HepG2 (cell line): Measurements from ENCODE around the gene MTG1. TPM values are rescaled to one million over a fixed set of nuclear protein-coding genes. Genes with fewer than 3 reads are reported as not detected.
A peak's percentile ranks its signal among the peaks of the same experiment; 100 is the strongest.

Experiments
- BATF2 ChIP-seq: sonication (generic); formaldehyde crosslinking; IDR thresholded peaks from 2 replicates; pipeline ENCODE4 v1.8.0; 2022; ENCODE audit warnings: mild to moderate bottlenecking, missing genetic modification reagents, moderate library complexity
- E2F2 ChIP-seq: sonication (generic); formaldehyde crosslinking; IDR thresholded peaks from 2 replicates; pipeline ENCODE4 v1.4.0; 2020; ENCODE audit warnings: missing genetic modification reagents, borderline replicate concordance
- FOXA3 ChIP-seq: IDR thresholded peaks from 2 replicates; pipeline ENCODE4 v1.6.1; 2016; ENCODE audit warnings: missing genetic modification reagents, missing compliant biosample characterization
- HINFP ChIP-seq: sonication (generic); formaldehyde crosslinking; IDR thresholded peaks from 2 replicates; pipeline ENCODE4 v1.4.0; 2020; ENCODE audit warnings: low read depth, mild to moderate bottlenecking, missing genetic modification reagents
- HOXA3 ChIP-seq: sonication (generic); formaldehyde crosslinking; IDR thresholded peaks from 2 replicates; pipeline ENCODE4 v1.5.0; 2020; ENCODE audit warnings: missing genetic modification reagents
- IRF1 ChIP-seq: sonication (generic); formaldehyde crosslinking; IDR thresholded peaks from 2 replicates; pipeline ENCODE4 v1.4.0; 2020; ENCODE audit warnings: low read depth, mild to moderate bottlenecking, missing genetic modification reagents
- JDP2 ChIP-seq: sonication (generic); formaldehyde crosslinking; IDR thresholded peaks from 2 replicates; pipeline ENCODE4 v1.8.1; 2022; ENCODE audit warnings: missing genetic modification reagents, borderline replicate concordance
- NCOA1 ChIP-seq: sonication (generic); formaldehyde crosslinking; IDR thresholded peaks from 2 replicates; pipeline ENCODE4 v1.9.0; 2021; ENCODE audit warnings: missing genetic modification reagents
- NFE2 ChIP-seq: sonication (generic); formaldehyde crosslinking; IDR thresholded peaks from 2 replicates; pipeline ENCODE4 v1.4.0; 2020; ENCODE audit warnings: missing genetic modification reagents
- SMC3 ChIP-seq: IDR thresholded peaks from 2 replicates; pipeline ENCODE4 v1.6.1; 2011; ENCODE audit warnings: low read length, improper control_type of control experiment
- SRSF4 ChIP-seq: fragments of 200-400 bp; formaldehyde crosslinking; IDR thresholded peaks from one replicate; pipeline ENCODE4 v1.6.1; 2018; ENCODE audit warnings: mild to moderate bottlenecking, low read depth, low read length, moderate library complexity; ENCODE audit not compliant: poor library complexity, severe bottlenecking
- YEATS2 ChIP-seq: sonication (generic); formaldehyde crosslinking; IDR thresholded peaks from 2 replicates; pipeline ENCODE4 v1.4.0; 2020; ENCODE audit warnings: missing genetic modification reagents, borderline replicate concordance
- ZBTB2 ChIP-seq: sonication (generic); formaldehyde crosslinking; IDR thresholded peaks from 2 replicates; pipeline ENCODE4 v1.8.0; 2022; ENCODE audit warnings: low read depth, missing genetic modification reagents
- ZFP62 ChIP-seq: sonication (generic); formaldehyde crosslinking; IDR thresholded peaks from 2 replicates; pipeline ENCODE4 v1.4.0; 2020; ENCODE audit warnings: missing genetic modification reagents
- ZNF383 ChIP-seq: sonication (generic); formaldehyde crosslinking; IDR thresholded peaks from 2 replicates; pipeline ENCODE4 v1.4.0; 2020; ENCODE audit warnings: missing genetic modification reagents, mild to moderate bottlenecking, borderline replicate concordance
- ZNF543 ChIP-seq: sonication (generic); formaldehyde crosslinking; IDR thresholded peaks from 2 replicates; pipeline ENCODE4 v1.4.0; 2020; ENCODE audit warnings: mild to moderate bottlenecking, missing genetic modification reagents
- ZNF619 ChIP-seq: sonication (generic); formaldehyde crosslinking; IDR thresholded peaks from 2 replicates; pipeline ENCODE4 v1.4.0; 2020; ENCODE audit warnings: mild to moderate bottlenecking, missing genetic modification reagents
- ZNF639 ChIP-seq: conservative IDR thresholded peaks from 2 replicates; pipeline ENCODE4 v1.6.1; 2018; ENCODE audit warnings: missing genetic modification reagents
- ZNF709 ChIP-seq: sonication (generic); formaldehyde crosslinking; IDR thresholded peaks from 2 replicates; pipeline ENCODE4 v1.5.0; 2020; ENCODE audit warnings: mild to moderate bottlenecking, missing genetic modification reagents
- ZUFSP ChIP-seq: sonication (generic); formaldehyde crosslinking; IDR thresholded peaks from 2 replicates; pipeline ENCODE4 v1.9.0; 2021; ENCODE audit warnings: missing genetic modification reagents, mild to moderate bottlenecking, borderline replicate concordance
- polyA plus RNA-seq, 8 experiments: library from polyadenylated mRNA; depleted of rRNA in 3 of 8; stranded (reverse) in 7 of 8; unstranded in 1 of 8; fragments of >200 nt; fragmentation: Illumina TruSeq in 4 of 8; extraction: Trizol in 4 of 8; gene quantifications; 2 replicates each; pipeline versions ENCODE4 v1.2.1 to v1.2.3, GENCODE V29; 2011 to 2016; ENCODE audit warnings: low read depth in 4 of 8, missing spikeins in 1 of 8, mixed read lengths in 1 of 8; ENCODE audit not compliant: insufficient read depth in 1 of 8
- total RNA-seq, 5 experiments: library from RNA; depleted of rRNA; stranded (reverse); fragments of >200 nt; fragmentation: Illumina TruSeq; extraction: Trizol; gene quantifications; 2 replicates each; pipeline ENCODE4 v1.2.3, GENCODE V29; 2016; ENCODE audit warnings: low read depth in 1 of 5

Gene MTG1
- total and polyA plus RNA-seq, 2 of the 13 experiments (the other 11 are each of a cell fraction or from before 2014, with no cell fraction given) = 42.0 to 103 TPM

GRCh38 chr10:133357285-133358161 is 36.4 kb upstream of the MTG1 start, which contains the start of gene FUOM (continued):
- no peak for TF ChIP-seq ZUFSP
- no peak for TF ChIP-seq JDP2
- no peak for TF ChIP-seq SMC3
- no peak for TF ChIP-seq HINFP (CRISPR knock-in tag)
- TF ChIP-seq NCOA1 (CRISPR knock-in tag) = no peak
- no peak for TF ChIP-seq E2F2 (CRISPR knock-in tag)
- 0 out of 2 replicates have a peak, but pooled peaks have one; percentile 34 for TF ChIP-seq ZNF639 (CRISPR knock-in tag)
- no peak for TF ChIP-seq SRSF4
- TF ChIP-seq ZFP62 (CRISPR knock-in tag) = no peak
- no peak for TF ChIP-seq IRF1 (CRISPR knock-in tag)
- no peak for TF ChIP-seq NFE2 (CRISPR knock-in tag)
- peak; percentile 92 for TF ChIP-seq ZNF709
- TF ChIP-seq FOXA3 (CRISPR knock-in tag) = no peak
- 0 out of 2 replicates have a peak, but pooled peaks have one; percentile 10 for TF ChIP-seq ZBTB2 (CRISPR knock-in tag)
- TF ChIP-seq YEATS2 (CRISPR knock-in tag) = no peak
- TF ChIP-seq ZNF383 (CRISPR knock-in tag) = no peak
- TF ChIP-seq BATF2 (CRISPR knock-in tag) = no peak
- peak; percentile 33; the same call in 1 of the 2 replicates for TF ChIP-seq HOXA3 (CRISPR knock-in tag)
- 0 out of 2 replicates have a peak, but pooled peaks have one; percentile 8 for TF ChIP-seq ZNF543
- TF ChIP-seq ZNF619 = no peak
